SIG-M5 treated with dmso at 0.1 percent for 504 hours (cell line): ENCODE results near the gene CPVL.
"Not testable (repeated sequence)": the region's sequence is repeated elsewhere in the genome, so short reads cannot be mapped to it uniquely, and the experiment has no call there.

Source experiments
- DNase-seq: peaks from one replicate; lab custom pipeline; 2025; ENCODE audit not compliant: unreplicated experiment; lab: John Stamatoyannopoulos, UW

Gene CPVL

DNA sequence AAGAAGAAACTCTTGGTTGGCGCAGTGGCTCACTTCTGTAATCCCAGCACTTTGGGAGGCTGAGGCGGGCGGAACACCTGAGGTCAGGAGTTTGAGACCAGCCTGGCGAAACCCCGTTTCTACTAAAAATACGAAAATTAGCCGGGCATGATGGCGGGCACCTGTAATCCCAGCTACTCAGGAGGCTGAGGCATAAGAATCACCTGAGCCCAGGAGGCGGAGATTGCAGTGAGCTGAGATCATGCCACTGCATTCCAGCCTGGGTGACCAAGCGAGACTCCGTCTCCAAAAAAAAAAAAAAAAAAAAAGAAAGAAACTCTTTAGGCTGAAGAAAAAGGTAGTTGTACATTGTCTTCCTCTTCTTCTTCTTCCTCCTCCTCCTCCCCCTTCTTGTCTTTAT lies 53.2 kb downstream of the CPVL start:
- DNase-seq, result not testable (repeated sequence)

DNA sequence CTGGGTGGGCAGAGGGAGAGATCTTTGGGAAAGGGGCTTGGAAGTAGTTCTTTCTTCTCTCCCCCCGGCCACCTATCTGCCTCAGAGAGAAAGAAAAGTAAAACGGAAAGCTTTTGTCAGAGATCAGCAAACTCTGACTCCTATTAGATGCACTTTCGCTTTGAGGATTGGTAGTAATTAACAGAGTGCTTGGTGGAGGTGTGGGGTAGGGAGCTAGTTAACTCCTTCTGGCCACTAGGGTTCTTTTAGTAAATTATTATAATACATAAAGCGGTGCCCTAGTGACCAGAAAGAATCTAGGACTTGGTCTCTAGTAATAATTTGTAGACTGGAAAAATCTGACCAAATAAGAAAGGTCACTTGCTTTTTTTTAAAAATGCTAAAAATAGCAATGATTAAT lies 54.6 kb downstream of the CPVL start:
- DNase-seq, result no peak

DNA sequence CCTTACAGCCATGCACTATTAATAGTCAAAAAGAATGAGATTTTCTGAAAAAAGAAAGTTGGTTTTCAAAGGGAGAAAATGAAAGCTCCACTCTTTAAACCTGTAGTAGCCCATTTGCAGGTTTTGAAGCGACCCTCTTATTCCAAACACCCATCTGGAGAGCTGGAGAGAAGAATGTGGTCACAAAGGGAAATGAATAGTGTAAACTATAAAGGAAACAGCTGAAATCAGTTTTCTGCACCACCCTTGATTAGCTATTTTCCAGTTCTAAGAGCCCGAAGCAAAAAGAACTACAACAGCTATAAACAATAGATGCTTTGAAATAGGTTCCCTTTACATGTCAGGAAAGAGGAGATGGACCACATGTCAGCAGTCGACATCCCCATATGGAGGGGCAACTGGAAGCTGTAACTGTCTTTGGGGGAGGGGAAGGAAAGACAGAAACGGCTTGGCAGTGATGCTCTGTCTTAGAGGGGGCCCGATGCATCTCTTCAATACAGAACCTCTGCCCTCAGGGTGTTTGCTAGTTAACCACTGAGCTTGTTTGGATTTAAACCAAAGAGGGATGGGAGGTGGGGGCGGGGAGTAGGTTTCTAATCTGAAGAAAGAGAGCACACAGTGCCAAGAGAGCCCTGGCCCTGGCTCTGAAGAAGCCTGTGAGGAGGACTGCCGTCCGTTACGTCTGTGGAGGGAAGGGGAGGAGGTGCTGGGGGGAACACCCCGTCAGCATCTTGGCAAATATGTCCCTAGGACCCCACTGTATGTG lies 55.3 kb downstream of the CPVL start:
- DNase-seq, result no peak

DNA sequence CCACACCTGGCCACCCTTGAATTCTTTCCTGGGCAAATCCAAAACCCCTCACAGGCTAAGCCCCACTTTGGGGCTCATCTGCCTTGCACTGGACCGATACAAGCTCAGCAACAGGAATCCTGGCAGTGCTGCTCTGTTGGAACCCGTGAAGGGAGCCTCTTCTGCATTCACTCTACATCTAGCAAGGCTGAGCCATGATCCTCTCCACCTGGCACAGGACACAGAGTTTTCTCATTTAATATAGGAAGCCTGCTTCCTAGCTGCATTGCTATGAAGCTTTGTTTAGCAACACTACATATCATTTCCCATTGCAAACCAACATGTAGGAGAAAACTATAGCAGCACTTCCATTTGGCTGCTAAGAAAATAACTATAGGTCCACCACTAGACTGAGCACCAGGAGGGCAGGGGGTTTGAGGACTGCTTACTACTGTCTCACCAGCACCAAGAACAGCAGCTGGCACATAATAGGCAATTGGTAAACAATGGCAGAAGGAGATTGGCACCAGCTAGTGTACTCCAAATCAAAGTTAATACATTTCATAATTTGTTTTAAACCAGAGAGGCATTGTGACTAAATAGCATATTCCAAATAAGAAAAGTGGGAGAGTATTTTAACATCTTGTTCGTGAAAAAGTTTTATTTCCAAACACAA lies 56.1 kb downstream of the CPVL start:
- no peak for DNase-seq

DNA sequence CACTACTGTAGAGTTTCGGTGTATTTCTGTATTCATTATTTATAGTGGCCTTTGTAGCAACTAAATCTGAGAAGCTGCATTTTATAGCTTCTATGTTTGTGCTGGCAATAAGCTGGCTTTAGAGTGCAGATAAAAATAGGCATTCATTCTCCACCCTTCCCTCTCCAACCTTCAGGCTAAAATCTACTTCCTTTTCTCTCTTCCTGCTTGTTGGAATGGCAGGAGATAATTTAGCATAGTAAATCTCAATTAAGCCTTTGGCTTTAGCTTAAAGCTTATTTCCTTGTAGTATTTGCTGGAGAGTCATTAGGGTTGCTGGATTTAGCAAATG lies 58.5 kb downstream of the CPVL start:
- DNase-seq, result no peak

DNA sequence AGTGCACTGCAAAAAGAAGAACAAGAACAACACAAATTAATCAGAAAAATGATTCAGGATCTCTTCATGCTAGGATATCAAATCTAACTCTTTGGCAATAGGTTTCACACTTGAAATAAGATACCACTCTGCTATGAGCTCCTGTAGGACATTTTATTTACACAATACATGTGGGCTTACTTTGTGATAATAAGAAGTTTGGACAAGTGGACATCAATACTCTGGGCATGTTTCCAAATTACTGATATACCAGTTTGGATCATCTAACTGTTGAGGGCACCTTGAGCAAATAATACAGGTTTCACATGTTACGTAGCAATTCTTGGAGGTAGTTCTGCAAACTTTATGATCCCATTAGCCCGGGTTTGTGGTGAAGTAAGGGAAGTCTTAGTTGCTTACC lies 59.8 kb downstream of the CPVL start:
- no peak for DNase-seq

DNA sequence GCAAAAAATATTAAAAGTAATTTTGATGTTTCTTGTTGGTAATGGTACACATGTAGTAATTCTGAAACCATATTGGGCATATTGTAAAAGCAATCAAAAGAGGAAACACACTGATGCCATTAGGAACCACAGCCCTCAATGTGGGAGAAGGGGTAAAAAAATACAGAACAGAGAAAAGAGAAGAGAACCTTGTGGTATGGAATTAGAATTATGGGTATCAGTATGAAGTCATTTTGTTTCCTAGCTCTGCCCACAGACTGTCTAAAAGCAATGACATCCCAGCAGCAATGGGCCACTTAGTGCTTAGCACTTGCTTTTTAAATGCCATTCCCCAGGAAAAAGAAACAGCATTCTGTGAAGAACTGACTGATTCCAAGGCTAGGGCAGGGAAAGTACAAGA lies 61.5 kb downstream of the CPVL start:
- DNase-seq, result peak; percentile 63

DNA sequence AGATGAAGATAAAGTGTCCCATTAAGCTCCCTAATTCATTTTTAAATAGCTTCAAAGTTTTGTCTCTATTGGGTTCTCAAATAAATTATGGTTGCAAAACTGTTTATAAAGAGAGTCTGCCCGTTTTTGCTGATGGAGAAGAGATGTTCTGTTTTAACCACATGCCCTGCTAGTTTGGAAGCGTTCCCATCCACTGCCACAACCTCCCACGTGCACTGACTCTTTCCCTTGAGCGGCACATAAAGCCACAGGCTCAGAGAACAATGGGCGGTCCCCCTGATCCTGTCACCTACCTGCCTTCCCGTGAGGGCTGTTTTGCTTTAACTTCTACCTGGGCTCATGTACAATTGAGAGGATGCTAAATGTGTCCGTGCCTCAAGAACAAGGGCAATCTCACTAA lies 65.5 kb downstream of the CPVL start:
- DNase-seq, result no peak

DNA sequence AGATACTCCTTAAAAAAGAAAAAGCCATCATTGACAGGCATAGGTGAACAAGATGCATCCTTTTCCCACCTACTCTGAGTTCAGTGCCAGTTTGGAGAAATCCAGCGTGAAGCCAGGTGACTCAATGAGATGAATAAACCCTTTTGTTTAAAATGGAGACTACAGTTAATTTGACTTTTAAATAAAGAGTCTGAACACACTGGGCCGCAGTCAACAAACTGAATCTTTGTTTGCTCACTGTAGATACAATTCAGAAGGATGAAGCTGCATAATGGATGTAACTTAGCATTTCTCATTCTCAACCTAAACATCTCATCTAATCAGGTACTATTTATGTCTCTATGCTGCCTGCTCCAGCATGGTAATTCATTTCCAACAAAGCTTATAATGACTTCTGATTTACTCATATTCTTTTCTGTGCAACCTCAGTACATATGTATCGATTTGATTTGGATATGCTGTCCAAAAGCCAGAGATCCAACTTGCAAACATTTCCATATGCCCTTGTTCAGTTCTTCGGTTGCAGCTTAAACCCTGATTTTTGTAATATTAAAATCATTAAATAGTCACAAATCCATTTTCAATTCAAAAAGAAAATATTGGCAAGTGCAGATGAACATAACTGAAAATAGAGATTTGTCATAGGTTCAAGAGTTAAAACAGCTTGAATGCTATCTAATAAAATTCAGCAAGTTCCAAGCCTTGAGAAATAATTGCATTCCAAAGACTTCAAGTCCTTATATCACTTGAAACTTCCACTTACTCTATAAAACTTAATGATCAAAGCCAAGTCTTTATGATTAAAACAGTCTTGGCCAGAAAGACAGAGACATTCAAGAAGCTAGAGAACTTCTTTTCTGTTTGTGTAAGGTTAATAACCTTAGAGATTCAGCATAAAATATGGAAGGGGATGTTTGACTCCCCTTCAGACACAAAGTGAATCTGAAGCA lies 67.8 kb downstream of the CPVL start:
- no peak for DNase-seq

DNA sequence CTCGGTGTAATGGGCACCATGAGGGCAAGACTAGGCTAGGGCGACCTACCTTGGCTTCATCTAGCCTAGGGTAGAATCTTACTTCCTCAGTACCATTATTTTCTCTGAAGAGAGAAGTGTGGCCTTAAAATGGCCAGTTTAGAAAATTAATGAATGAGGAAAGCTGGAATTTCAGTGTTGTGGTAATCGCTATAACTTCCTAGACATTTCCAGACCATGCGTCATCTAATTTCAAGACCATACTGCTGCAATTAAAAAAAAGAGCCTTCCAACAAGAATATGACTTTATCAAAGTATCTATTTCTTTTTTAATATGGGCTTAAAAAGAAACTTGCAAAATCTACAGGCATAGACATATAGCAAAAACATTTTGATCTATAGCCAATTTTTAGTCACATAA lies 68.5 kb downstream of the CPVL start:
- no peak for DNase-seq

DNA sequence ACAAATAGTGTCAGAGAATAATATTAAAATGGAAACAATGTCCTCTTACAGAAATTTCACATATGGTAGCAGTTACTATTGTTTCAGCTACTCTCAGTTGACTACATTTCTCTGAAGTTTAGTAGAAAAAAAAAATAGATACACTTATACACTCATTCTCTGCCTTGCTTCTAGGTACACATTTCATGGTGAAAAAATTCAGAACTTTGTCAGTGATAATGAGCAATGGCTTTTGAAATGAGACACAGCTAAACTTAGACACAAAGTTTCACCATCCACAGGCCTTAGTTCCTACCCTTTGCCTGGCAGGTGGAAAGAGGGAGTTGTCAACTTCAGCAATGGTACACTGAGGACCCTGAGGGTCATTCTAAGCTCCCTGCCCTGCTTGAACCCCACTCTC lies 69.2 kb downstream of the CPVL start:
- DNase-seq, result no peak

DNA sequence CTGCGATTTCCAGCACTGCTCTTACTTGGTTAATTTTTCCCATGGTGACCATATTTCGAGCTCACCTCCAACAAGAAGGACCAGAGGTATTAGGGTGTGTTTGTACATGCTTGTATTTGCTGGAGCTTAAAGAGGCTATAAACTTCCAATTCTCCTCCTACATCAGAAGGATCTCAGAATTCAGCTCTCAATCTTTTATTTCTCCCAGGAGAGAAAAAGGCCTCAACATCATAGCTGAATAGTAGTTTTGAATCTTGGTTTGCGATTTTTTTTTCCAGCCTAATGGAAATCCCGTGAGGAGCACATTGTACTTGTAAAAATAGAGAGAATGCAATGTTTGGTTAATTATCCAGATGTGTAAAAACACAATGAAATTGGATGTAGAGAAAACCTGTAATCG lies 69.7 kb downstream of the CPVL start:
- no peak for DNase-seq

DNA sequence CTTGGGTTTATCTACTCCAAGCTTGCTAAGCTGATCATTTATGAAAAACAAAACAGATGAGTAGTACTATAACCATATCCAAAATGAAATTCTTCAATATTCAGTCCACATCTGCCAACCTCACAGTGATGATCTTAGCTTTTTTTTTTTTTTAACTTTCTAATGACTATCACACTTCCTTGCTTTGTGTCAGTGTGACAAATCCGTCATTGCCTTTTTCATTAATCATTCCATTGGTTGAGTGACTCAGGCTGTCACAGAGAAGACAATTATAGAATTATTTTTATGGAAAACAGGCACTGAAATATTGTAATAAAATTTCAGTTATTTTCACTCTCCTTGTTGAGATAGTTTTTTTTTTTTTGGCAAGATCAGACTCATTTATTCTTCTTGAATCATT lies 70.7 kb downstream of the CPVL start:
- no peak for DNase-seq

DNA sequence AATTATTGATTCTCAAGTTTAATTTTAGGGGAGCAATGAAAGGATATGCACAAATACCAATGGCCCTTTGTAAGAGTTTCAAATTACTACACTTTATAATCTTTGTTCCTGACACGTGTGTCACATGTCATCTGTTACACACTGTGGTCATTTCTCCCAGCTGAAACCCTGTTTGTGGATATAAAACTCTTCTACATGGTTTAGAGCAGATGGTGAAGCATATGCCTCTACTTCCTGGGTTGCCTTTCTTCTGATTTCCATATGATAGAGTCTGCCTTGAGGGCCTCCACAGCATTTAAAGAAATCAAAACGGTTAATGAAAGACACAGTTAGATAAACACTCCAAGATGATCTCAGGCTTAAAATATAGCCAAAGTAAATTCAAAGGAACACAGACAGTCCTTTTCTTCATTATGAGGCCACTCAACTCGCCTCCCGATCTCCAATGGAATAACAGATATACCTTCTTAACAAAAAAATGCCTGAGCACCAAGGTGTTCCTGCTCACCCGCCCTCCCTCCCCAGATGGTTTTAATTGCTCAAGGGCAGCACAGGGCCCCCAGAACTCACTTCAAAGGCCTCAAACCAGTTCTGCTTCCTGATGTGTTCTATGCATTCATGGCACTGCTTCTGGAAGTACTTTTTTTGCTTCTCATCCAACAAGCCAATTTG lies 75.0 kb downstream of the CPVL start:
- no peak for DNase-seq

DNA sequence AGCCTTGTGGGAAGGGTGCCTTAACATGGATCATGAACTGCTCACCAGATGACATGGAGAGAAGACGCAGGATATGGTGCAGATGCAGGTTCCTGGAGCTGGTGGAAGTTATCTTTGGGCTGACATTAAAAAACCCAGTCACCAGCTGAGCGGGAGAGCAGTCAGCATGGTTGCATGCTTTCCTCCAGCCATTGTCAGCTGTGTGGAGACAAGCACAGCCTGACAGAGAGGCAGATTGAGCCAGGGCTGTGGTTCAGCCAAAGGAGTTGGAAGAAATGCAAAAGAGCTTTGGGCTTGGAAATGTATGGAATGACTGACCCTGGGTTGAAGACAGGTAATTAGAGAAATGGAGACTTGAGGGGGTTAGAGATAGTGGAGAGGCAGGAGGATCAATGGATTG lies 79.7 kb downstream of the CPVL start:
- DNase-seq, result no peak

DNA sequence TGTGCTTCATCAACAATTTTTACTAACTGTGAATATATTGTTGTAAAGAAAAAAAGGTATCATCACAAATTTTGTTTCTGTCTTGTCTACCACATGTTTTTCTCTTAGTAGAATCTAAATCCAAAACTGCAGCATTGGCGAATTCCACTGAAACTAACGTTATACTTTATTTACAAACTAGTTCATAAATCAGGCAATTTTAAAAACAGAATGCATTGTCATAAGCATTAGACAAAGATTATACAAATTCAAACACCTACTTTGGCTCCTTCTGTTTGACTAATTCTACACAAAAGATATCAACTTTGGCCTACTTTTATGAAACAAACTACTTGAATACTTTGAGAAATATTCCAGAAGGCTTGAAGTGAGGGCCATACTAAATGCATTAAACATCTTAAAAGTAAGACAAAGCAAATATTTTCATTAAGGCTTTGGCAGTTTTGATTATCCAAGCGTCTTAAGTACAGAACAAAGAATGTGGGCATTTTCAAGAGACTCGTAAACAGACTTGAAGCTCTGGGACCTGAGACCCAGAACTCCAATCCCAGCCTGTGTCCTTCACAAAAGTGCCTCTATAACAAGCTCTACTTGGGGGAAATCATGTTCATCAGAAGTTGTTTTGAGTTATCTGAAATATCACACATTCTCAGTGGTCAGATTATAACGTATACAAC lies 81.0 kb downstream of the CPVL start:
- DNase-seq, result no peak

DNA sequence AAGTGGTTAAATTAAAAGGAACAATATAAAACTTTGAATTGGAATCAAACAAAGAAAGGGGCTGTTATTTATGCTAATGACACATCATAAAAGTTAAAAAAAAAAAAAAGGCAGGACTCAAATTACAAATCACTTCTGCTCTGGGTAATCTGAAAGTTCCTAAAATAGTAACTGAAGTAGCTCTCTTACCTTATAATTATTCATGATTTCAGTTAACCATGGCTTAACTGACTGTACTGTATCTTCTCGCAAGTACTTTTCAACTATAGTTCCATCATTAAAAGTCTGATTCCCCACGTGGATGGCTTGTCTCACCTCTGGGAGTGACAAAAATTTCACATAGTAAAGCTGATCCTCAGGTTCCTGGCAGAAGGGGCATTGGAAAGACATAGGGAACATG lies 82.5 kb downstream of the CPVL start:
- DNase-seq, result no peak

DNA sequence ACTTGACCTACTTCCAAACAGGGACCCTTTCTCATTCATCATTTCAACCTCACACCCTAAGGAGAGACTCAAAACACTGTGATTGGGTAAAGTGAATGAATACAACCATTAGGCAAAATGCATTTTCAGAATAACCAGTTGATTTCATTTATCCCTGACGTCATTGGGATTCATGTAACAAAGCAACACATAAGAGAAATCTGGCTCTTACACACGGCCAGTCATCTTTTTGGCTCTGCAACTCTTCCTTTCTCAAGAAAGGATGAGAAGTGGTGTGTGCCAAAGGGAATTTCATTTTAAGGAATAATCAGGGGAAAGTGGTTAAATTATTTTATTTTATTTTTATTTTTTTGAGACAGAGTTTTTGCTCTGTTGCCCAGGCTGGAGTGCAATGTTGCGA lies 83.1 kb downstream of the CPVL start:
- no peak for DNase-seq

DNA sequence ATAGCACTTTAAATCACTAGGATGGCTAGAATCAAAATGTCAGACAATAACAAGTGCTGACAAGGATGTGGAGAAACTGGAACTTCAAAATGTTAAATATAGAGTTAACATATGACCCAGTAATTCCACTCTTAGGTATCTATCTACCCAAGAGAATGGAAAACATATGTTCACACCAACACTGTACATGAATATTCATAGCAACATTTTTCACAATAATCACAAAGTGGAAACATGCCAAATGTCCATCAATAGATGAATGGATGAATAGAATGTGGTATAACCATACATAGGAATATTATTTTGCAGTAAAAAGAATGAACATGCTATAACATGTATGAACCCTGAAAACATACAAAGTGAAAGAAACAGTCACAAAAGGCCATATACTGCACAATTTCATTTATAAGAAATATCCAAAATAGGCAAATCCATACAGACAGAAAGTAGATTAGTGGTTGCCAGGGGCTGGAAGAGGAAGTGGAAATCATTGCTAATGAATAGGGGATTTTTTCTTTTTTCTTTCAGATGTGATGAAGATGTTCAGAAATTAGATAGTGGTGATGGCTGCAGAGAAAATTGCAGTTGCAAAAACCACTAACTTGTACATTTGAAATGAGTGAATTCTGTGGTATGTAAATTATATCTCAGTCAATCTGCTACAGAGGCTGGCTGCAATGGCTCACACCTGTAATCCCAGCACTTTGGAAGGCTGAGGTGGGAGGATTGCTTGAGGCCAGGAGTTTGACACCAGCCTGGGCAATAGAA lies 93.0 kb downstream of the CPVL start:
- no peak for DNase-seq

DNA sequence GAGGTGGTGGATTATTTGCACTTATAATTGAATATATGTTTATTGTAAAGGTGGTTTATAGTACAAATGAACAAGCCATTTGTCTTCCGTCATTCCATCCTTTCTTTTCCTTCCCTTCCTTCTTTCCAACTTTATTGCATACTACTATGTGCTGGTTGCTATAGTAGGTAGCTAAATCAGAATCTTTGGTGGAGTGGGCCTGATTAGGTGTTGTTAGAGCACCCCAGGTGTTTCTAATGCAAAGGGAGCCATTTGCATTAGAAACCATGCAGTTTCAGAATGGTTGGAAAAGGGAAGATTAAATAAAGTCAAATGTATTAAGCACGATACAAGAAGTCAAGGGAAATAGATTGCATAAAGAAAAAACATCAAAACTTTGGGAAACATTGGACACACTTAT lies 99.4 kb downstream of the CPVL start:
- DNase-seq, result no peak
